Measurements from ENCODE around the gene EEA1.

DNA sequence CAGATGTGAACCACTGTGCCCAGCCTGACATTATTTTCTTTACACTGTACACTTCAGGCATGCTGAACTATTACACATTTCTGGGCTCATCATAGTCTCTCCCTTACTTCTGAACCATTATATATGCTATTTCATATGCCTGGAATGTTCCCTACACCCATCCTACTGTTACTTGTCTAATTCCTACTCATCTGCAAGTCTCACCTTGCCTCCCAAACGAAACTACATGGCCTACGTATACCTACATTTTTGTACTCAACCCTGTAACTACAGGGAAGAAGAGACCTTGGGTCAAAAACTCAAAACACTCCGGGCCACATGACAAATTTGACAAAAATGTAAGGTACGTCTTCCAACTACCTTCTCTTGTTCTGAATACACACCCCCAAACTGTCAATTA, 9.5 kb upstream of the EEA1 start:
- TF ChIP-seq POLR2AphosphoS5 (IDR thresholded peaks at IDR 0.05; ENCODE audit: borderline replicate concordance, low read depth, low read length) = no peak
- TF ChIP-seq EZH2 (IDR thresholded peaks at IDR 0.05) = no peak

Data from SK-N-MC (cell line).